Superior temporal gyrus (tissue), 1 donor: ENCODE measurements around the gene KLF6.

Experiments used
- DNase-seq: peaks from one replicate; pipeline ENCODE4 v3.0.0-alpha.2; 2016; ENCODE audit errors: extremely low spot score

Gene KLF6

DNA sequence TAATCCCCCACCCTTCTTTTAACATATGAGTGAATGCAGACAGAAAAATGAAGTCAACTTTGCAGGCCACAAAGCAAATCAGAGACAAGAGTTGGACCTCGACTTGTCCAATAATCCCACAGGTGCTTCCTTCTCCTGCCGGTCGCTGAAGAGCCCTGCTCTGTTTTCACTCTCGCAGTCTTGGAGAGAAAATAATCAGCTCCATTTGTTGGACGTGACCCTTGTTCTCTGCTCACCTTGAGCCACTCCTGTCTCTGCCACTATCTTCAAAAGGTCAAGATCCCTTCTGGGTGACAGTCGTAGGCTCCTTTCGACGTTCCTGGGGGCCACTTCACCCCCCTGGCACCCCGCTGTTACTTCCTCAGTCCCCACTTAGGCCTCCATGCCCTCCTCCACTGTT, 2.8 kb upstream of the KLF6 start:
- DNase-seq: no peak

DNA sequence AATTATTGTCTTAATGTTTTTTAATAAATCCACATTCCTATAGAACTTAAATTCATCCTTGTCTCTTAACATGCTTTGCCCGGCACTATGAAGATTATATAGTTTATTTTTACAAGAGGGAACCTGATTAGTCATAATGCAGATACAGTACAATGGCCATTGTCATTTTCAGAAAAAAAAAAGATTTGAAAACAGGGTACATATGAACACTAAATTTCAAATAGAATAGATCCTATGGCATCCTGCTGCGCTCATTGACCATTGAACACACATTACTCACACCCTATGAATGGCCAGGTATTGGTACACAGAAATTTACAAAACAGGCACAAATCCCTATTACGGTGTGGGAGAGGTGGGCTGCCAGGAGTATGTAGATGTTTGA, 2.0 kb upstream of the KLF6 start:
- no peak for DNase-seq

DNA sequence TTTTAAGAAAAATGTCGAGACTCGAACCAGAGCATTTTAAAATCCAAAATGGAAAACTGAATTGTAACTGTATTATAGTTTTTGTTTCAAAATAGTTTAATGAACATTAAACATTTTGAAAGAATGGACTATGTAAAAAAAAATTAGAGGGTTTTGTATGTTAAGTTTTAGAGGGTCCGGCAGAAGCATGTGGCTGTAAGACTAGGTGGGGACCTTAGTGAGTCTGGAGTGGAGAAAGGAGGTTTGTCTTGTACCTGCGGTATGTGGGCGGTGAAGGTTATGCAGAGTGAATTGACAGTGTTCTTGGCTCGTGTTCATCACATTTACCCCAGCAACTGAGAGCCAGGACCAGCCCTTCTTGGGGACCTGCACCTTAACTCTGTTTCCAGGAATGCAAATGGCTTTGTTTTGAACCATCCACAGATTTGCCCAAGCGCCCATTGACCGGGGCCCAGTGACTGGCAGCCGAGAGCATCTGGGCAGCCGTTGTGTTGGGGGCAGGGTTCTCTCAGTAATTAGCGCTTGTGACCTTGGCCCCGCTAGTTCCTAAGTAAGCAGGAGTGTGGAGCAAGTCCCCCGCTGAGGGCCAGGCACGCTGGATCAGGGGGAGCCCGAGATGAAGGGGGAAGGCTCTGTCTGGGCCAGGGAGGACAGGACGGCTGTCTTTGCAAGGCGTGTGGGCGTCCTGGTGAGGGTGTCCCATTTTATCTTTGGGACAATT, 1.4 kb upstream of the KLF6 start:
- DNase-seq: peak; percentile 60

DNA sequence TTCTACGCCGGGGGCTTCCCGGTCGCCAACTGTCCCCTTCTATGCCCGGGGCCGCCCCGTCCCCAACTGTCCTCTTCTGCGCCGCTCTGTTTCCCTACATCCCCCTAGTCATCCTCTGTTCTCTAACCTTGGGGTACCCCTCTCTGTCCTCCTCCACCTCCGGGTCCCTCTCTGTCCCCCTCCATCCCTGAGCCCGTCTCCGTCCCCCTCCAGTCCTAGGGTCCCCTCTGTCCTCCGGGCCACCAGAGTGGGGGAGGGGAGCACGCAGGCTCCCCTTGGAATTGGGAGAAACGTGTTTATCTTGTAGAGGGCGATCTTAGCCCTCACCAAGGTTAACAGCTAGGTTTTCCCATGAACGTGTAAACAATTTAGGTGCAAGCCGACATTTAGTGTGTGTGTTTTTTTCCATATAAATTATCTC, 852 bp upstream of the KLF6 start:
- DNase-seq: no peak

DNA sequence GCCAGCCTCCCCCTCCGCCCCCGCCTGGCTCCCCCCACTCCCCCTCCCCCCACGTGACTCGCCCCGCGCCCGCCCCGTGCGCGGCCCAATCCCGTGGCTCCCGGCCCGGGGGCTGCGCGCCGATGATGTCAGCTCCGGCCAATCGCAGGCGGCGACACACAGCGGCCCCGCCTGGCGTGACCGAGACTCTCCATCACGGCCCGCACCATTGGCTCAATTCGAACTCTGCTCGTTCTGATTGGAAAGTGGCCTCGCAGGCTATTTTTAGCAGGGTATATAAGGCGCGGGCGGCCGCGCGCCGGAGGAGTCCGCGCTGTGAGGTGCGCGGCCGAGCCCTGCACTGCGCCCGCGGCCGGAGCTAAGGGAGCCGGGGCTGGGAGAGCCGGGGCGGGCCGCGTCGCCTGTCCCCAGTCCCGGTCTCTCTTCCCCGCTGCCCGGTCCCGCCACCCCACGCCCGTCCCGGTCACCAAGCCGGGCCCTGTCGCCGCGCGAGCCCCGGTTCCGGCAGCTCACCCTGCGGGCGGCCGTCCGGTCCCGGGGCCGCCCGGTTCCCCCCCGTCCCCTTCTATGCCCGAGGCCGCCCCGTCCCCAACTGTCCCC, 342 bp upstream of the KLF6 start:
- peak; percentile 98 for DNase-seq

DNA sequence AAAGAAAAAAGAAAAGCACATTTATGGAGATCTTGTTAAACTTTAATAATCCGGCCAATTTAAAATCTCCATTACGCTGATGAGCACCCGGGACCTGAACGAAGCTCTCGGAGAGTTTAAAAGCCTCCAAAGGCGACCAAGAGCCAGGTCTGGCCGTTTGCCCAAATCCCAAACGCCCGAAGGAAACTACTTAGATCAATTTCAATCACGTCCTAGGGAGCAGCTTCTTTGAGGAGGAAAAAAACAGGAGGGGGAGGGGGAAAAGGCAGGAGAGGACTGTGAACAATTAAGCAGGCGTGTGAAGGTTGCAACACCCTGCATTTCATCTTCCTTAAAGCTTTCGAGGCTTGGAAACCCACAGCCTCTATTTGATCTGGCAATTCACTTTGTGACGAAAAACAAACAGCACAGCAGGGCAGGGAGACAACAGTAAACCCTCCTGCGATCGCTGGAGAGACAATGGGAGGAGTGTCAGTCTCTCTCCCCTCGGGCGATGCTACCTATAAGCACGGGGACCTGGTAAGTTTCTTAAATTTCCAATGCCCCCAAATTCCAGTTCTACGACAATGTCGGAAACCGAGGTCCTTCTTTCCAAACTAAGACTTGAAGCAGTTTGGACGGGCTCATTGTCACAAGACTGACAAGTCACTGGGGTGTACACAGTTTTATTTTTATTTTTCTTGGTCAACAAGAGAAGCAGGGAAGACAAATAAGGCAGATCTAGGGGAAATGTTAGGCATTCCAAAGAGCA, 1.2 kb downstream of the KLF6 start:
- DNase-seq: peak; percentile 78

DNA sequence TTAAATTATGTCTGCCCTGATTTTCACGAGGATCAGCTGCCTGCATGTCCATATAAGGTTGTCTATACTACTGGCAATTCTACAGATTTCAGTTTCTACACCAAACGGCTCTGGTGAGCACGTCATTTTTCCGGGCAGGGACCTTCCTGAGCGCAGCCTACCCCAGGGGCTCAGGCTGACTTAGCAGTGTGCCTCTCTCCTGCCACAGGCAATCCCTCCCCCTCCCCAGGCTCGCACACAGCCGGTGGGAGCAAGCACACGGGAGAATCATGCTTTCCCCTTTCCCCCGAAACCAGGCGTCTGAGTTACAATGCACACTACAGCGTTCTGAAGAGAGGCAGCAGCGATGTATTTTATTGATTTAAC, 1.7 kb downstream of the KLF6 start:
- peak; percentile 74 for DNase-seq

DNA sequence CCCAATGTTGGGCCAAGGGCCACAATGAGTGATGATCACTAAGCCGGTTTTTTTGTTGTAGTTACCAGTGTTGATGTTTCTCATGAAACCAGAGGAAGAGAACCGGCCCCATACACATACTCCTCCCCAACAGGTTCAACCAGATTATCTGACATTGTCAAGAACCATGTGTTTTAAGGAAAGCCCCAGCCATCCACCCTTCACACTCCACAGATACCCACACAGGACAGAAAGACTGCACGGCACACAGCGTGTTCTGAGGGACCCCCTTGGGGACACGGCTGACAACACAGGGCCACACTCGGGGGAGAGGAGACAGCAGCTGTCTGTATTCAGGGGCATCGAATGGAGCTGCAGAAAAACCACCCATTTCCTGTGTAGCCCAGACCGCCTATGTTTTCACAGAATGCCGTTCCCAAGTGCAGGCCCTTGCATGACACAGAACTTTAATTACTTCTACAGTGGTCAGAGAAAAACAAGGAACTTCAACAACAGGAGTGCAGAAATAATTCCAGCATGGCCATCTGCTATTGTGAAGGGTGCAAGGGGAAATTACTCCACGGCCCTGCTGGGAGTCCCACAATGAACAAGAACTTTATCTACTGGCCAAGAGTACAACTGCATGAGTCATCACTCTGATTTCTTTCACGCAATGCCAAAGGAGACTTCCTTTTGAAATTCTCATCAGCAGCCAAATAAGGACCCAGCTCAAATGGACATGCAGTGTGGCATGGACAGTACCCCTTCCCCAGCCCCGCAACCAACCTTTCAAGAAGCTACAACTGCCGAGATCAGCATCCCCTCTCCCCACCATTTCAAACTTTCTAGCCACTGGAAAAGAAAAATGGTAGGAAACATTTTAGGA, 2.3 kb downstream of the KLF6 start:
- peak; percentile 91 for DNase-seq

DNA sequence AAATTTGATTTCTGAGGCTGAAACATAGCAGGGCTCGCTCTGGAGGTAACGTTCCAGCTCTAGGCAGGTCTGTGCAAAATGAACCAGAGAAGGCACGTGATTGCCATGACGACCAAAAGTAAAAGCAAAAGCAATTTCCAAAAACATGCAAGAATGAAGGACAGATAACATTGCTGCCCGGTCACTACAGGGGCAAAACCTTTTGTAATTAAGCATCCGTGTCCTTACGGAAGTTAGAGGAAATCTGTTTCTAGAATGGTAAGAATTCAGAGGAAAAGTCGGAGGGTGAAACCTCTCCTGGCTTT, 2.9 kb downstream of the KLF6 start:
- DNase-seq: peak; percentile 61

DNA sequence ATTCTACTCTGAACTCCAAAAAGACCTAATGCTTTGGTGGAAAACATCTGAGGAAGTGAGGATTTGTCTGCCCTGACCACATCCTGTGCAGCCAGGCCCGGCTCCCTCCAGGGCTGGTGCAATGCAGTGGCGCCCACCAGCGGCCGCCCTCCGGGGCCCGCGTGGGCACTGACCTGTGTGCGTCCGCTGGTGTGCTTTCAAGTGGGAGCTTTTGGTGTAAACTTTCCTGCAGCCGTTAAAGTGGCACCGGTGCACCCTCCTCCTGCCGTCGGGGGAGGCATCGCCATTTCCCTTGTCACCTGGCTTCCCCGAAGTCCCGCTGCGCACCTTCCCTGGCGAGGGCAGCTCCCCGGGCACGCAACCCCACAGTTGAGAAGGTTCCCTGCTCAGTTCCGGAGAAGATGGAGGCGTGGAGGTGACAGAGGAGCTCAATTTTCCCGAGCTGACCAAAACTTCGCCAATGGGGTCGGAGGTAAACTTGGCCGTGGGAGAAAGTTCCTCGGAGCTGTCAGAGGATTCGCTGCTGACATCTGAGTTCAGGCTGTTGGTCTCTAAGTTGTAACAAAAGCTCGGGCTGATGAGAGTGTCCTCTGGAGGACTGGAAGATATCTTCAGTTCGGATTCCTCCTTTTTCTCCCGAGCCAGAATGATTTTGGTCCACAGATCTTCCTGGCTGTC, 3.4 kb downstream of the KLF6 start:
- DNase-seq: peak; percentile 40

DNA sequence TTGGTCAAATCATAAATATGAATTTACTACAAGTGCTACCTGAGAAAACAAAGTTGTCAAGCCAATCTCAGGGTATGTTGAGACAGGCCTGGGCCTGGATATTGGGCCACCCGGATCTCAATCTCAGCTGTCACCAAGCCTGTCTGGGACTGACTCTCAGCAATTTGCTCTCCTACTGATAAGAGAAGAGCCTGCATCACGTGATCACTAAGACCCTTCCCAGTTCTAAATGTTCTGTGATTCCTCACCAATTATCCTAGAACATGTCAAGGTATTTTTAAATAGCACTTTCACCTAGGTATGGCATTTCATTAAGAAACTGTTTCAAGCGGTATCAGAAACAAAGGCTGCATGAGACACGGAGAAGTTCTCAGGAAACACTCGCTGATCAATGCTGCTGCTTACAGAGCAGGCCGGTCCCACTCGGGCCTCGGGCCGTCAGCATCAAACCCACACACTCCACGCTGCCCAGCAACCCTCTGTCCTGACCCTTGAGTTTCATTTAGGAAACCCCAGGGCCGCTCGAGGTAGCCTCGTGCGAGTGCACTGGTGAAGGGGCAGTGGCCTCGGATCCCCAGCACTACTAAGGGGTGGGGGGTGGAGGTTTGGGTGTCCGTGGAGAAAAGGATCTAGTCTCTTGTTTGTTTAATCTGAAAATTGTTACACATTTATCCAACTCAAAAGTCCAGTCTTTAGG, 4.1 kb downstream of the KLF6 start:
- DNase-seq: no peak

DNA sequence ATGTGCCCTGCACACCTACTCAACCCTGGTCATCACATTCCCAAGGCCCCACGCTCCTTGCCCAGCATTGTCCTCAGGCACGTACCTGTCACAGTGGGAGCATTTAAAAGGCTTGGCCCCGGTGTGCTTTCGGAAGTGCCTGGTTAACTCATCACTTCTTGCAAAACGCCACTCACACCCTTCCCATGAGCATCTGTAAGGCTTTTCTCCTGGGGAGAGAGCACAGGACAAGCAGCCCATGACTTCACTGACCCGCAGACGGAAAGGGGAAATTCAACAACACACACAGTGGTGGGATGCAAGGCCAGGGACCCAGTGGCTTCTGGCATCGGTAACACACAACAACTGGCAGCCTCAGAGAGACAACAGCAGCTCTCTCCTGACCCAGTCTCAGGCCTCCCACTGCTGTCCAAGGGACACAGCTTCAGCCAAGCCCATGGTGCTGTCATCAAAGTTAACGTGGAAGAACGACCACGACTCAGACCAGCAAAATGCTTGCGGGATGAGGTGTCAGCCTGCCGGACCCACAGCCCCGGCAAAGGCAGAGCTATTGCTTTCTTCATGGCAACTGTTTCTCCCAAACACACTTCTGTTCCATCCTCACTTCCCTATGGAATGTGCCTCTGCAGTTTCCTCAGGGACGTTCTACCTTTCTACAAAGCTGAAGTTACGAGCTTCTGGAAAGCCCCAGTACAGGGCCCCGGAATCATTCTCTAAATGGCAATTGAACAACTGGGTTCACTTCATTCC, 4.8 kb downstream of the KLF6 start:
- DNase-seq: peak; percentile 38

DNA sequence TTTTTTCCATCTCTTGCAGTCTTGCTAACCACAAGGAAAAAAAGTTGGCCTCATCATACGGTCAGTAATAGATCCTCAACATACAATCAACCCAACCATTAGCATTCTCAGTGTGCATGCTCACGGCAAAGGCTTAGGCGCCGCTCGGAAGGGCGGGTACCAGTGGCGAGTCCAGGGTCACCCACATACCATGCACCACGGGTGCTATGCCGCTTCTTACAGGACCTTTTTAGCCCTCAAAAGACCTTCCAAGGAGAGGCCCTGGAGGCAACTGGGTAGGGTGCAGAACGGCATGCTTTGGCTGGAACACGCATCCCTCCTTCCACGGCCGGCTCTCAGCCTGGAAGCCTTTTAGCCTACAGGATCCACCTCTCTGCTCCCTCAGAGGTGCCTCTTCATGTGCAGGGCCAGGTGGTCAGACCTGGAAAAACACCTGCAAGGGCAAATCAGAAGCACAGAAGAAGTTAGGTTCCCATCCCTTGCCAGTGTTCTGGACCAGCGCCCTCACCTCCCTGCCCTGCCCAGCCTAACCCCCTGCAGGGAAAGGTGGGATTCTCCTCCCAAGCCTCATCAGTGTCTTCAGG, 5.8 kb downstream of the KLF6 start:
- no peak for DNase-seq

DNA sequence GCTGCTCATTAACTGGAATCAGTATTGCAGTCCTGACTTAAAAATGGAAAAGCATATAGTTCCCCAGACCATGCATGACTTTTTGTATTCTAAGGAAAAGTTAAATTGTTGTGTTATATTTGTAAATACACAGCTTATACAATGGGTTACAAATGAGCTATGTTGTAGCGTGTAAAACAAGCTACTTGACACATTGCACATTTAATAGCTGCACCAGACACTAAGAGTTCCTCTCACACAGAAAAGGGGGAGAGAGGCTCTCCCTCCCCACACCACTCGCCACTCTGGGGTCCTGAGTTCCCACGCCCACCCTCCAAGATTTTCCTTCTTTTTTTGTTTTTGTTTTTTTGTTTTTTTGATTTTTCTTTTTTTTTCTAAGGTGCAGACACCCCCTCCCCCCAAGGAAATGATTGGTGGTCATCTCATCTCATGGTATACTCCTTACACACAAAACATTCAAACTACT, 6.3 kb downstream of the KLF6 start:
- DNase-seq: no peak

DNA sequence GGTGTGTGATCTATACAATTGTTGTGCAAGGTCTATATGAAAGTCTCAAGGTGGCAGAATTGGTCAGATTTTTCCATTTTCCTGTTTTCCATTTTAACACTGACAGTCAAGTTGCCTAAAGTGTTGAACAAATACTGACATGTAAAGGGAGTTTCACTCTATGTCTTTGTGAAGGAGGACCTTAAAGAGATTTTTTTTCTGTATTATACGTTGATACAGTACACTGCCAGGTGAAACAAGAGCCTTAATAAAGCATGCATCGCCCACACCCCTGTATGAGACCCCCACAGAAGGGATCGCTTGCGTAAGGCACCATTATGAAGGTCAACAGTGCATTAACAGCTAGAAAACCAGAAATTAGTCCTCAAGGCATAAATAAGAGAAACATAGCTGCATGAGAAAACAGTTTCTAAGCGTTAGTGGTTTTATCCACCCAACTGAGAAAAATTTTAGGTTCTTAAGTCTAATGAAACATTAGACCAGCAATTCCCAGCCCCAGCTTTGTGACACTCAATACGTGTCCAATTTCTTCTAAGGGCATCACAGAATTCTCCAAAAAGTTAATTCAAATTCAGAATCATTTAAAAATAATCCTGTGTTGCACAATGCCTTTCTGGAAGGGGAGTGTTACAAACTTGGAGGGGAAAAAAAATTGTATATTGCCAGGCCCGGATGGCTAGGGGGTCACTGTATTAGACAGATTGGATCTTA, 6.9 kb downstream of the KLF6 start:
- no peak for DNase-seq

DNA sequence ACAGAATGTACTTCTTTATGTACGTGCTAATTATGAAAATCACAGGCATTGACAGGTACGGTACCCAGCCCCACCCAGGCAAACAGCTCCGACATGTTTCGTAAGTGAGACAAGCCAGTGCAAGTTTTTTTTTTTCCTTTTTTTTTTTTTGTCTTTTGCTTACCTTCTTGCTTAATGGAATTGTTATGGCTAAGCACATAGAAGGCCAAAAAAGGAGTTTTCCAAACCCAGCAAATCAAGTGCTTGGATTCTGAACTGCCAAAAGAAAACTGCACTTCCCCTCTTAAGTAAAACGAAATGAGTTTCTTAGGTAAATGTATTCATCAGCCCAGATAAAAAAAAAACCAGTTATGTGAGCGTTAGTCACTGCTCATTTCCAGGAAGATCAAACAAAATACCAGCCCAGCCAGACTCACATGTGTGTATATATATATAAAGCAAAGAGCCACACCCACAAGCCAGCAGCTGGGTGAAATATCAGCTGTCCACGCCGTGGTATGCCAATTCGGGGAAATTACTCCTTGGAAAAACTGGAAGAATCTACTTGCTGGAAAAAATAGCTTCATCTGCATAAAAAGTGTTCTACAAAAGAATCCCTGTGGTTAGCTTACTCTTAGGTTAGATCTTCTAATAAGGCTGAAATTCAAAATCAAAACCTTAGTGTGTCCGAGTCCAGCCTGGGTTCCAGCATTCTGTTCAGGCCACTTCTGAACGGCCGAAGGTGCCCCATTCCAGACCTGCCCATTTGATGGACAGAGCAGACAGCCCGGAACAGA, 8.0 kb downstream of the KLF6 start:
- DNase-seq: peak; percentile 46

DNA sequence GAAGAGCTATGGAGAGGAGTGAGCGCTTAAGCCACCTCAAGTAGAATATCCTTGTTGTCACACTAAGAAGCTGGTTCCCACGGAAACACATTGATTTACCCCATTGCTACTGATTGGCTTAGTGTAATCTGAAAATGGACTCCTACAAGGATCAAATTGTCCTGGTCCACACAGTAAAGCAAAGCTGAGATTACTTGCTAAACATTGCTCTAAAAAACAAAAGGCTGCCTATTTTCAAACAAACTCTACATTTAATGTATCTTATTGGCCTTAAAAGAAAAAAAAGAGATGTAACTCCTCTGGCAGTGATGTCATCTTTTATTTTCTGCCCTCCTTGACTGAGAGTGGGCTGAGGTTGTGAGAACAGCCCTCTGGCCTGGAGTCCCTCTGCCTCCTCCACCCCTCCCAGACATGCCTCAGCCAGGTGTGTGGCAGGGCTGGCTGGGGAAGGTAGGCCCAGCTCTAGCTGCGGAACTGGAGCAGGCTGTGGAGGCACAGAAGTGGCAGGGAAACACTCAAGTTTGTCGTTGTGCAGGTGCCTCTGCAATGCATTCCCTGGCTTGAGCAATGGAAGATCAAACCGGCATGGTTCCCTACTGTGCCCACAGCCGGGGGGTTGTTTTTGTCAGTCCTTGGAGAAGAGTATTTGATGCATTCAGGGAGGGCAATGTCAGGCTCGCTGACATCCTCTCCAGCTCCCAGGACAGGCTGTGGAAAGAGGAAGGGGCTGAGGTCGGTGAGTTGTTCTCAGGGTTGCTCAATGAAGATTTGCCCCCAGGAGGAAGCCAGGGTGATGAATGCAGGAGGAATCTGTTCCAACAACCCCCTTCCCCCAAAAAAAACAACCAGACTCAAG, 9.1 kb downstream of the KLF6 start:
- DNase-seq: peak; percentile 32
